DOHH2 (cell line): Measurements from ENCODE around the gene GCNT2.
A peak's percentile ranks its signal among the peaks of the same experiment; 100 is the strongest.

Experiments
- H3F3A ChIP-seq: fragments of 200-600 bp; sonication (generic), shearing (Covaris generic); 2 replicates; pipeline ENCODE4 v1.6.0; 2016; ENCODE audit warnings: antibody characterized with exemption, mild to moderate bottlenecking; ENCODE audit not compliant: control insufficient read depth, insufficient read depth
- H3K27ac ChIP-seq: fragments of 200-600 bp; sonication (generic); 2 replicates; pipeline ENCODE4 v1.5.1; 2014; ENCODE audit warnings: low read depth, mild to moderate bottlenecking, low read length, moderate library complexity
- H3K27me3 ChIP-seq: fragments of 200-600 bp; sonication (generic); 2 replicates; pipeline ENCODE4 v1.6.1; 2014; ENCODE audit warnings: mild to moderate bottlenecking, low read length, mixed read lengths; ENCODE audit not compliant: control insufficient read depth
- H3K36me3 ChIP-seq: fragments of 200-600 bp; sonication (generic); 2 replicates; pipeline ENCODE4 v1.6.1; 2014; ENCODE audit warnings: mild to moderate bottlenecking, low read length, moderate library complexity, mixed read lengths; ENCODE audit not compliant: control insufficient read depth
- H3K4me1 ChIP-seq: fragments of 200-600 bp; sonication (generic); 2 replicates; pipeline ENCODE4 v1.6.1; 2014; ENCODE audit warnings: mild to moderate bottlenecking, low read length, mixed read lengths; ENCODE audit not compliant: control insufficient read depth
- H3K4me2 ChIP-seq: fragments of 200-600 bp; sonication (generic); 2 replicates; pipeline ENCODE4 v1.6.0; 2014; ENCODE audit warnings: mild to moderate bottlenecking, low read length, moderate library complexity
- H3K4me3 ChIP-seq: fragments of 200-600 bp; sonication (generic); 2 replicates; pipeline ENCODE4 v1.5.1; 2014; ENCODE audit warnings: mild to moderate bottlenecking, low read length, mixed read lengths
- H3K79me2 ChIP-seq: fragments of 200-600 bp; sonication (generic); 2 replicates; pipeline ENCODE4 v1.6.1; 2014; ENCODE audit warnings: mild to moderate bottlenecking, low read length, mixed read lengths; ENCODE audit not compliant: control insufficient read depth
- H3K9me2 ChIP-seq: fragments of 200-600 bp; sonication (generic); replicated peaks from 2 replicates; pipeline ENCODE4 v1.6.1; 2014; ENCODE audit warnings: mild to moderate bottlenecking, low read length, mixed read lengths; ENCODE audit not compliant: control insufficient read depth
- H3K9me3 ChIP-seq: fragments of 200-600 bp; sonication (generic); 2 replicates; pipeline ENCODE4 v1.6.1; 2014; ENCODE audit warnings: antibody characterized with exemption, low read length, mixed read lengths; ENCODE audit not compliant: control insufficient read depth, insufficient read depth
- H4K20me1 ChIP-seq: fragments of 200-600 bp; sonication (generic); 2 replicates; pipeline ENCODE4 v1.6.0; 2014; ENCODE audit warnings: low read depth, mild to moderate bottlenecking, antibody characterized with exemption, low read length, moderate library complexity; ENCODE audit not compliant: control insufficient read depth, insufficient read depth
- EZH2phosphoT487 ChIP-seq: fragments of 200-600 bp; sonication (generic); IDR thresholded peaks from 2 replicates; pipeline ENCODE4 v1.6.1; 2017; ENCODE audit warnings: borderline replicate concordance, mild to moderate bottlenecking, antibody characterized with exemption, low read length, moderate library complexity, mixed read lengths
- TF ChIP-seq, protein P1 (sequence below): fragments of 200-600 bp; sonication (generic); IDR thresholded peaks from one replicate; pipeline ENCODE4 v1.5.1; 2014; ENCODE audit warnings: antibody characterized with exemption, mild to moderate bottlenecking, low read depth, low read length; ENCODE audit not compliant: poor library complexity, severe bottlenecking

Gene GCNT2

DNA sequence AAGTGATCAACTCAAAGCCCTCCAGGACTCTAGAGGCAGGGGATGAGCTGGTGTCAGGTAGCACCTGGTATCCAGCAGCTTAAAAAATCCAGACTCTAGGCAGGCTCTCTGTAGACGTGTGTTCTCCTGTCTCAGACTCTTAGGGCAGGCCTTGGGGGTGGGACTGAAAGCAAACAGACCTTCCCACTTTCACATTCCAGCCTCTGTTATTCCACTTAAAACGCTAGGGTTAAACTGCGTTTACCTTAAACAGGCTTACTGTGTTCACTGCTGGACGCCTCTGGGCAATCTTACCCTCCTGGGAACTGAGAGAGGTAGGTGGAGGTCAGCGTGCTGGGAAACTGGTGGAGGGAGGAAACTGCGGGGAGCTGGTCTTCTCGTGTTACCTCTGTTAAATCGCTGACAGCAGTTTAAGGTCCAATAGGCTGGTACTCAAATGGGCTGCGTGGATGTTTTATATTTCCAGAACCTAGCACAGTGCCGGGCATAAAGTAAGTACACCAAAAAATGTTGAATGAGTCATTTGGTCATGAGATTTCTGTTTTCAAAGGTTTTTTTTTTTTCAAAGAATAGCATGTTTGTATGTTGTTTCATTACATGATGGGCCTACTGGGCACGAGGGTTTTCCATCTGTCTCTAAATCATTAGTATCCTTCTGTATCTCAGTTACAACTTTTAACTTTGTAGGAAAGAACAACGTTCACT lies at the start of gene GCNT2:
Gene GCNT2, plus strand, starts transcription at position 248 of the 705 bp plus-strand sequence. CDS start 7,561 bp downstream, outside the sequence.
- Histone ChIP-seq H3K4me2 (peak within 1 kb of the TSS; percentile 9), H3K9me3 (no peaks in the 10 kb centered on the region), H3K27ac (no peak within 1 kb of the TSS), H3K4me1 (peaks cover 20% of the 10 kb centered on the region), H3K36me3 (no peaks in the 10 kb centered on the region), H4K20me1 (no peaks in the 10 kb centered on the region), H3K27me3 (no peaks in the 10 kb centered on the region), H3K9me2 (no peaks in the 10 kb centered on the region), H3F3A (0 out of 2 replicates have a peak, but pooled peaks cover 2% of the 10 kb centered on the region), H3K4me3 (peak within 1 kb of the TSS; percentile 10), H3K79me2 (no peaks in the 10 kb centered on the region)
- no peak for TF ChIP-seq EZH2phosphoT487
- TF ChIP-seq, protein P1, sequence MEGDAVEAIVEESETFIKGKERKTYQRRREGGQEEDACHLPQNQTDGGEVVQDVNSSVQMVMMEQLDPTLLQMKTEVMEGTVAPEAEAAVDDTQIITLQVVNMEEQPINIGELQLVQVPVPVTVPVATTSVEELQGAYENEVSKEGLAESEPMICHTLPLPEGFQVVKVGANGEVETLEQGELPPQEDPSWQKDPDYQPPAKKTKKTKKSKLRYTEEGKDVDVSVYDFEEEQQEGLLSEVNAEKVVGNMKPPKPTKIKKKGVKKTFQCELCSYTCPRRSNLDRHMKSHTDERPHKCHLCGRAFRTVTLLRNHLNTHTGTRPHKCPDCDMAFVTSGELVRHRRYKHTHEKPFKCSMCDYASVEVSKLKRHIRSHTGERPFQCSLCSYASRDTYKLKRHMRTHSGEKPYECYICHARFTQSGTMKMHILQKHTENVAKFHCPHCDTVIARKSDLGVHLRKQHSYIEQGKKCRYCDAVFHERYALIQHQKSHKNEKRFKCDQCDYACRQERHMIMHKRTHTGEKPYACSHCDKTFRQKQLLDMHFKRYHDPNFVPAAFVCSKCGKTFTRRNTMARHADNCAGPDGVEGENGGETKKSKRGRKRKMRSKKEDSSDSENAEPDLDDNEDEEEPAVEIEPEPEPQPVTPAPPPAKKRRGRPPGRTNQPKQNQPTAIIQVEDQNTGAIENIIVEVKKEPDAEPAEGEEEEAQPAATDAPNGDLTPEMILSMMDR = no peak

DNA sequence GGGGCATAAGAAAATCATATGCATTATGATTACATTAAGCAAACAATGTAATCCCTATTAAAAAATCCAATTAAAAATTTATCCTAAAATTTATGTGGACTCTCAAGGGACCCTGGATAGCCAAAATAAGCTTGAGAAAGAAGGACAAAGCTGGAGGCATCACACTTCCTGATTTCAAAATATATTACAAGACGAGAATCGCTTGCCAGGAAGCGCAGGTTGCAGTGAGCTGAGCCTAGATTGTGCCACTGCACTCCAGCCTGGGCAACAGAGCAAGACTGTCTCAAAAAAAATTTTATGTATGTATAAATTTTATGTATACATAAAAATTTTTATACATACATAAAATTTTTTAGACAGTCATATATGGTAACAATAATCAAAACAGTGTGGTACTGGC lies 48.5 kb upstream of the GCNT2 start:
- TF ChIP-seq, protein P1 = no peak
- no peak for TF ChIP-seq EZH2phosphoT487
- no peak overlapping the region for H3K27ac ChIP-seq
- no peaks in the 10 kb centered on the region for H3K9me3 ChIP-seq
- no peaks in the 10 kb centered on the region for H3K36me3 ChIP-seq
- no peak overlapping the region for H3K4me3 ChIP-seq
- H3K27me3 ChIP-seq = peaks cover 9% of the 10 kb centered on the region
- H3K79me2 ChIP-seq = no peaks in the 10 kb centered on the region
- H3K4me2 ChIP-seq = no peak overlapping the region
- H4K20me1 ChIP-seq = no peaks in the 10 kb centered on the region
- H3K9me2 ChIP-seq = no peaks in the 10 kb centered on the region
- H3K4me1 ChIP-seq = no peaks in the 10 kb centered on the region
- H3F3A ChIP-seq = no peaks in the 10 kb centered on the region

DNA sequence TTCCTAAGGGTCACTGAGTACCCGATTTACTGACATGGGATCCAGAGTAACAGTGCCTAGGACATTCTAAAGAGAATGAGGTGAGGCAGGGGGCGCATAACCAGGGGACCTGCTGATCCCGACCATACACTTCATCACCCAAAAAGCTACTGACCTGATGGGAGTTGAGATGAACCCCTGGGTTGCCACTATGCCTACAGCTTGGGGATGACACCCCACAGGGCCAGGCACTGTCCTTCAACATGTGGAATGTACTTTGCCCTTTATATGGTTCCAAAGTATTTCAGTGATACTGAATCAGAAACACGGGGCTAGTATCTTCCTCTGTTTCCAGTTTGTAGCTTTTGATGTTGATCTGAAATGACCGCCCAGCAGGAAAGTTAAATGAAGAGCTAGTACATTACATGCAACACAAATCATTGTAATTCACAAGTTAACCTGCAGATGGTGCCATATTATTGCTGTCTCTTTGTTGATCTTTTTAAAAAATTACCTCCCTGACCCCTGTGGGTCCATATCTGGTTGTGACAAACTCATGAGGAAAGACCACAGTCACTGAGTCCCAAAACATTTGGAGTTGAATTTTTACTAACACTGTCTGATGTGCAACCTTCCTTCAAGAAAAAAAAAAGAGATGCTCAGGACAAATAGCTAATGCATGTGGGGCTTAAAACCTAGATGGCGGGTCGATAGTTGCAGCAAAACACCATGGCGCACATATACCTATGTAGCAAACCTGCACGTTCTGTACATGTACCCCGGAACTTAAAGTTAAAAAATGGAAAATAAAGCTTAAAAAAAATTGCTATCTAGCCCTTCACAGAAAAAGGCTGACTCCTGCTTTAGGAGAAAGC lies 42.7 kb upstream of the GCNT2 start:
- Histone ChIP-seq H3K4me1 (0 out of 2 replicates have a peak, but pooled peaks cover 3% of the 10 kb centered on the region), H3K27me3 (peaks cover 12% of the 10 kb centered on the region), H3K79me2 (no peaks in the 10 kb centered on the region), H3K4me2 (no peak overlapping the region), H3K36me3 (no peaks in the 10 kb centered on the region), H3F3A (no peaks in the 10 kb centered on the region), H3K9me3 (peaks cover 8% of the 10 kb centered on the region), H3K9me2 (no peaks in the 10 kb centered on the region), H3K4me3 (no peak overlapping the region), H4K20me1 (no peaks in the 10 kb centered on the region), H3K27ac (no peak overlapping the region)
- TF ChIP-seq, protein P1 = peak; percentile 77
- no peak for TF ChIP-seq EZH2phosphoT487
